Spleen (tissue), 11 donors: Measurements from ENCODE around the gene NDE1. TPM values are rescaled to one million over a fixed set of nuclear protein-coding genes. Genes with fewer than 3 reads are reported as not detected.
A peak's percentile ranks its signal among the peaks of the same experiment; 100 is the strongest.

Experiments used
- DNase-seq: peaks from one replicate; pipeline ENCODE4 v3.0.0-alpha.2; 2020
- H3K27ac ChIP-seq, 8 donors: fragments of 200-600 bp; sonication (generic) in 7 of 8; 1 replicate in 4 of 8; 2 replicates in 4 of 8; pipeline versions ENCODE4 v1.5.0 to v1.8.0; 2016 to 2021; ENCODE audit warnings: inconsistent platforms in 4 of 8, mild to moderate bottlenecking in 4 of 8, moderate library complexity in 1 of 8
- H3K27me3 ChIP-seq, 7 donors: fragments of 200-600 bp; sonication (generic) in 6 of 7; replicated peaks in 1 of 7; 1 replicate in 4 of 7; 2 replicates in 3 of 7; pipeline versions ENCODE4 v1.5.0 to v1.8.0; 2016 to 2021; ENCODE audit warnings: inconsistent platforms in 3 of 7, mild to moderate bottlenecking in 1 of 7
- H3K36me3 ChIP-seq, 6 donors: fragments of 200-600 bp; sonication (generic) in 5 of 6; 1 replicate in 4 of 6; 2 replicates in 2 of 6; pipeline versions ENCODE4 v1.5.0 to v1.8.0; 2016 to 2021; ENCODE audit warnings: inconsistent platforms in 2 of 6
- H3K4me1 ChIP-seq, 6 donors: fragments of 200-600 bp; sonication (generic) in 5 of 6; 1 replicate in 3 of 6; 2 replicates in 3 of 6; pipeline versions ENCODE4 v1.5.0 to v1.8.0; 2016 to 2021; ENCODE audit warnings: inconsistent platforms in 3 of 6
- H3K4me3 ChIP-seq, 8 donors: fragments of 200-600 bp; sonication (generic) in 7 of 8; 1 replicate in 4 of 8; 2 replicates in 4 of 8; pipeline versions ENCODE4 v1.5.0 to v1.8.0; 2016 to 2021; ENCODE audit warnings: inconsistent platforms in 4 of 8, mild to moderate bottlenecking in 4 of 8, moderate library complexity in 2 of 8
- H3K9me3 ChIP-seq, 8 donors: fragments of 200-600 bp; sonication (generic) in 7 of 8; 1 replicate in 4 of 8; 2 replicates in 4 of 8; pipeline versions ENCODE4 v1.5.0 to v1.8.0; 2016 to 2021; ENCODE audit warnings: inconsistent platforms in 4 of 8
- CTCF ChIP-seq, 11 experiments: fragments of 200-600 bp in 7 of 11; fragments of 450-650 bp in 4 of 11; sonication (generic) in 4 of 11; IDR thresholded peaks in 8 of 11; conservative IDR thresholded peaks in 3 of 11; 1 replicate in 7 of 11; 2 replicates in 4 of 11; pipeline versions ENCODE4 v1.4.0 to v1.8.0; 2016 to 2021; ENCODE audit warnings: antibody characterized with exemption in 11 of 11, inconsistent platforms in 4 of 11, mild to moderate bottlenecking in 1 of 11
- POLR2A ChIP-seq, 3 donors: fragments of 450-650 bp; IDR thresholded peaks; one replicate each; pipeline ENCODE4 v1.5.1; 2017; ENCODE audit warnings: antibody characterized with exemption in 3 of 3, mild to moderate bottlenecking in 1 of 3
- POLR2AphosphoS5 ChIP-seq, 3 donors: sonication (generic); formaldehyde crosslinking; IDR thresholded peaks; one replicate each; pipeline ENCODE4 v1.5.1; 2017; ENCODE audit warnings: antibody characterized with exemption in 3 of 3
- WGBS, 5 donors: extraction: QIAGEN DNeasy Blood & Tissue Kit in 3 of 5; methylation state at CpG; one replicate each; pipeline versions ENCODE4 v1.1.5 to v1.1.7; 2013 to 2018; 5-methylcytosine and 5-hydroxymethylcytosine counted together
- intact Hi-C: fragments of 100-400 bp; cut with DNase I; formaldehyde crosslinking; loops from one replicate; pipeline ENCODE4 v1.15.0; 2023; ENCODE audit warnings: low total_unique reads
- polyA plus RNA-seq, 3 donors: library from polyadenylated mRNA; stranded (reverse); fragments of 200-250 nt; gene quantifications; one replicate each; pipeline ENCODE4 v1.2.1, GENCODE V29; 2013
- total RNA-seq, 7 donors: library from RNA; depleted of rRNA in 3 of 7; stranded (reverse); fragments of >200 nt in 3 of 7; fragmentation: NEBNext Ultra II Directional in 4 of 7; extraction: Animal tissue kit (Norgen Biotek cat#: 25700) in 4 of 7; gene quantifications; one replicate each; pipeline versions ENCODE4 v1.1.0 to v1.2.1, GENCODE V29; 2016 to 2021
- donor health status: healthy with polysubstance abuse.
- donor health status: DM: no; HTN: no; CAD: no; lungs with moderate emphysema.
- donor health status: DM: no; HTN: no; CAD: no.
- donor health status: Bipolar disorder and iron deficiency.
- donor health status: healthy.
- donor health status: DM: no; HTN: no; CAD: no.
- donor health status: DM: yes; HTN: yes; CAD: no.

NDE1 gene
- total and polyA plus RNA-seq, 10 donors: 8.7 to 69.6 (median 57.5) TPM

DNA sequence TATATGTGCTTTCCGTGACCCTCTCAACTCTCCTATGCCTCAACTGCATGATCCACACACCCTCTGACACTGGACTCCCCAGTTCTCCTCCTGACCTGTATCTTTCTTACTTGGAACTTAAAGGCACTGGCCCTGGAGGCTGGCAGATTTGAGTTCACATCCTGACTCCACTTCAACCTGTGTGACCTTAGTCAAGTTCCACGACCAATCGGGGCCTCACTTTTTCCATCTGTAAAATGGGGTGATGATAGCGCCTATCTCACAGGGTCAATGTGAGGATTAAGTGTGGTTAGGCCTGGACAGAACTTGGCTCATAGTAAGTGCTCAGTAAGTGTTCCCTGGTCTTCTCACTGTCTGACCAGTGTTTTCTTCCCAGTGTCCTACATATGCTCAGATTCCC is 32.1 kb upstream of the NDE1 start:
- Histone ChIP-seq H3K27me3 (no peaks in the 10 kb centered on the region), H3K4me1 (peaks cover 0 to 12% (median 0%) of the 10 kb centered on the region in 6 donors), H3K36me3 (peaks cover 9 to 100% (median 99%) of the 10 kb centered on the region in 6 donors), H3K9me3 (no peaks in the 10 kb centered on the region), H3K27ac (peak overlapping the region in 1 of 8 donors; percentile 17), H3K4me3 (no peak overlapping the region)
- 92 to 97% (median 94%) methylated on average over 4 of the region's 4 CpGs for WGBS, 5 donors
- intact Hi-C loops: no loop called here
- no peak for DNase-seq
- TF ChIP-seq POLR2A (IDR thresholded peaks at IDR 0.05): no peak
- no peak for TF ChIP-seq POLR2AphosphoS5 (IDR thresholded peaks at IDR 0.05)
- no peak for TF ChIP-seq CTCF (IDR thresholded peaks at IDR 0.05 in 8 of 11, conservative IDR thresholded peaks at IDR 0.05 in 3 of 11)

DNA sequence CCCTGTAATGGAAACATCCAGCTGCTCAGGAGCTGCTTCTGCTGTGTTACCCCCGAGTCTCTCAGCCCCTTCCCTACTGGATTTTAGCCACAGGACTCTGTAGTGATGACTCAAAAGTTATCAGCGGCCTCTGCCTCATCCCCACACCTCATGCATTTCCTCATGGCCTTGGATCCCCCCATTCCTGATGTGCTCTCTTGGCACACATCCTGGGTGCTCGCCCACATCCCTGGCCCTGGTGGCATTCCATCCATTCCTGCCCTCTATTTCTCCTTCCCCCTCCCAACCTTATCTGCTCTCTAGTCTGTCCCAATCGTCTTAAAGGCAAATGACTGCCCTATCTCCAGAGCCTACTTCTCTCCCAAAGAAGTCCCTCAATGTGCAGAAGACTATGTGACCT is 31.7 kb upstream of the NDE1 start:
- H3K4me3 ChIP-seq: no peak overlapping the region
- peak overlapping the region in 1 of 8 donors; percentile 17 for H3K27ac ChIP-seq
- no peak for DNase-seq
- TF ChIP-seq POLR2A (IDR thresholded peaks at IDR 0.05) (no peak), POLR2AphosphoS5 (IDR thresholded peaks at IDR 0.05) (no peak), CTCF (IDR thresholded peaks at IDR 0.05 in 8 of 11, conservative IDR thresholded peaks at IDR 0.05 in 3 of 11) (no peak)
- 79 to 96% (median 89%) methylated on average over 4 of the region's 4 CpGs for WGBS, 5 donors
- intact Hi-C loops: no loop called here
- peaks cover 0 to 12% (median 0%) of the 10 kb centered on the region in 6 donors for H3K4me1 ChIP-seq
- no peaks in the 10 kb centered on the region for H3K27me3 ChIP-seq
- no peaks in the 10 kb centered on the region for H3K9me3 ChIP-seq
- H3K36me3 ChIP-seq: peaks cover 9 to 100% (median 98%) of the 10 kb centered on the region in 6 donors

- H3K4me3 ChIP-seq: no peak overlapping the region
- H3K4me1 ChIP-seq: peaks cover 0 to 17% (median under 1%) of the 10 kb centered on the region in 6 donors
- no peaks in the 10 kb centered on the region for H3K27me3 ChIP-seq
- 84 to 87% (median 87%) methylated on average over 6 of the region's 6 CpGs for WGBS, 5 donors
- intact Hi-C loops: no loop called here
- H3K27ac ChIP-seq: no peak overlapping the region
- H3K9me3 ChIP-seq: no peaks in the 10 kb centered on the region
- TF ChIP-seq POLR2AphosphoS5 (IDR thresholded peaks at IDR 0.05): no peak
- TF ChIP-seq CTCF (IDR thresholded peaks at IDR 0.05 in 8 of 11, conservative IDR thresholded peaks at IDR 0.05 in 3 of 11): no peak
- TF ChIP-seq POLR2A (IDR thresholded peaks at IDR 0.05): no peak
- H3K36me3 ChIP-seq: peaks cover 9 to 100% (median 98%) of the 10 kb centered on the region in 6 donors
- DNase-seq: no peak
Measured at GRCh38 chr16:15620611-15621195, 29.3 kb upstream of the NDE1 start.

- DNase-seq: no peak
- H3K9me3 ChIP-seq: no peaks in the 10 kb centered on the region
- H3K4me1 ChIP-seq: peaks cover 0 to 25% (median 7%) of the 10 kb centered on the region in 6 donors
- no peak overlapping the region for H3K27ac ChIP-seq
- H3K36me3 ChIP-seq: peaks cover 5 to 100% (median 98%) of the 10 kb centered on the region in 6 donors
- no peak overlapping the region for H3K4me3 ChIP-seq
- TF ChIP-seq CTCF (IDR thresholded peaks at IDR 0.05 in 8 of 11, conservative IDR thresholded peaks at IDR 0.05 in 3 of 11) (no peak), POLR2A (IDR thresholded peaks at IDR 0.05) (no peak), POLR2AphosphoS5 (IDR thresholded peaks at IDR 0.05) (no peak)
- H3K27me3 ChIP-seq: no peaks in the 10 kb centered on the region
- intact Hi-C loops: no loop called here
- 89 to 92% (median 91%) methylated on average over 4 of the region's 4 CpGs for WGBS, 5 donors
Measured at GRCh38 chr16:15621456-15621855, 28.6 kb upstream of the NDE1 start.
